Right atrium auricular region (tissue), 2 donors: ENCODE measurements around the gene GPR152. TPM values are rescaled to one million over a fixed set of nuclear protein-coding genes. Genes with fewer than 3 reads are reported as not detected.

Source experiments
- DNase-seq: peaks from one replicate; pipeline ENCODE4 v3.0.0-alpha.2; 2019; ENCODE audit warnings: low spot score
- H3K27ac ChIP-seq, 2 donors: fragments of 200-600 bp; sonication (generic); 1 replicate in 1 of 2; 2 replicates in 1 of 2; pipeline ENCODE4 v1.5.1; 2016 to 2019
- H3K27me3 ChIP-seq, 2 donors: fragments of 200-600 bp; sonication (generic); one replicate each; pipeline versions ENCODE4 v1.5.1 to v1.6.0; 2017 to 2019
- H3K36me3 ChIP-seq: fragments of 200-600 bp; sonication (generic); one replicate; pipeline ENCODE4 v1.5.1; 2016
- H3K4me1 ChIP-seq, 2 donors: fragments of 200-600 bp; sonication (generic); one replicate each; pipeline versions ENCODE4 v1.5.1 to v1.6.0; 2017 to 2019
- H3K4me3 ChIP-seq, 2 donors: fragments of 200-600 bp; sonication (generic); 1 replicate in 1 of 2; 2 replicates in 1 of 2; pipeline ENCODE4 v1.5.1; 2017 to 2019; ENCODE audit warnings: mild to moderate bottlenecking in 1 of 2, moderate library complexity in 1 of 2
- H3K9me3 ChIP-seq, 2 donors: fragments of 200-600 bp; sonication (generic); one replicate each; pipeline ENCODE4 v1.5.1; 2019
- CTCF ChIP-seq, 2 donors: fragments of 200-600 bp; sonication (generic); IDR thresholded peaks; one replicate each; pipeline ENCODE4 v1.5.1; 2019; ENCODE audit warnings: antibody characterized with exemption in 2 of 2
- total RNA-seq, 2 donors: library from RNA; depleted of rRNA; stranded (reverse); fragments of >200 nt; gene quantifications; one replicate each; pipeline ENCODE4 v1.1.0, GENCODE V29; 2016

The GPR152 gene
- total RNA-seq, 2 donors from 2014 or later = not detected

GRCh38 chr11:67455054-67455453 is 2.5 kb upstream of the GPR152 start, which contains the start of gene CABP4:
CABP4 (plus strand) TSS chr11:67455354; CDS start chr11:67455424, 70 bp downstream.
- no peaks in the 10 kb centered on the region for H3K9me3 ChIP-seq
- DNase-seq = no peak
- H3K4me1 ChIP-seq = no peaks in the 10 kb centered on the region
- H3K36me3 ChIP-seq = no peaks in the 10 kb centered on the region
- no peak within 1 kb of the TSS for H3K27ac ChIP-seq
- TF ChIP-seq CTCF (IDR thresholded peaks at IDR 0.05) = no peak
- H3K4me3 ChIP-seq = no peak within 1 kb of the TSS
- no peaks in the 10 kb centered on the region for H3K27me3 ChIP-seq

- Histone ChIP-seq H3K9me3 (no peaks in the 10 kb centered on the region), H3K27ac (no peak overlapping the region), H3K4me1 (no peaks in the 10 kb centered on the region), H3K36me3 (no peaks in the 10 kb centered on the region), H3K4me3 (no peak overlapping the region), H3K27me3 (no peaks in the 10 kb centered on the region)
- no peak for TF ChIP-seq CTCF (IDR thresholded peaks at IDR 0.05)
- no peak for DNase-seq
Observed at GRCh38 chr11:67453816-67454732, 1.5 kb upstream of the GPR152 start.

GRCh38 chr11:67451658-67451976 is 912 bp downstream of the GPR152 start:
- H3K27ac ChIP-seq = no peak overlapping the region
- H3K36me3 ChIP-seq = no peaks in the 10 kb centered on the region

GRCh38 chr11:67450796-67451657 is 1.5 kb downstream of the GPR152 start:
- no peak overlapping the region for H3K4me3 ChIP-seq
- TF ChIP-seq CTCF (IDR thresholded peaks at IDR 0.05) = no peak
- H3K27ac ChIP-seq = no peak overlapping the region
- no peaks in the 10 kb centered on the region for H3K9me3 ChIP-seq
- H3K36me3 ChIP-seq = no peaks in the 10 kb centered on the region
- no peaks in the 10 kb centered on the region for H3K4me1 ChIP-seq
- H3K27me3 ChIP-seq = no peaks in the 10 kb centered on the region
- DNase-seq = no peak

More at GRCh38 chr11:67451658-67451976, 912 bp downstream of the GPR152 start:
- no peak for DNase-seq
- Histone ChIP-seq H3K27me3 (no peaks in the 10 kb centered on the region), H3K4me1 (no peaks in the 10 kb centered on the region), H3K4me3 (no peak overlapping the region), H3K9me3 (no peaks in the 10 kb centered on the region)
- TF ChIP-seq CTCF (IDR thresholded peaks at IDR 0.05) = no peak

- Histone ChIP-seq H3K4me3 (no peak overlapping the region), H3K9me3 (no peaks in the 10 kb centered on the region), H3K27ac (no peak overlapping the region), H3K27me3 (no peaks in the 10 kb centered on the region), H3K36me3 (no peaks in the 10 kb centered on the region), H3K4me1 (peaks cover 0 to 3% of the 10 kb centered on the region in 2 donors)
- DNase-seq = no peak
- no peak for TF ChIP-seq CTCF (IDR thresholded peaks at IDR 0.05)
Observed at GRCh38 chr11:67449116-67449844, 3.2 kb downstream of the GPR152 start.
